Karpas-422 (cell line): ENCODE measurements around the gene CXCR5. TPM values are rescaled to one million over a fixed set of nuclear protein-coding genes. Genes with fewer than 3 reads are reported as not detected.

Experiments used
- DNase-seq: peaks from one replicate; pipeline ENCODE4 v3.0.0-alpha.2; 2015
- H2AFZ ChIP-seq: fragments of 200-600 bp; sonication (generic); 2 replicates; pipeline ENCODE4 v1.6.1; 2014; ENCODE audit warnings: antibody characterized with exemption, low read length, mixed read lengths
- H3K27ac ChIP-seq: fragments of 200-600 bp; sonication (generic); 2 replicates; pipeline ENCODE4 v1.5.1; 2014; ENCODE audit warnings: mild to moderate bottlenecking, low read length, moderate library complexity
- H3K27me3 ChIP-seq: fragments of 200-600 bp; sonication (generic); 2 replicates; pipeline ENCODE4 v1.6.1; 2014; ENCODE audit warnings: low read length, mixed read lengths
- H3K36me3 ChIP-seq: fragments of 200-600 bp; sonication (generic); 2 replicates; pipeline ENCODE4 v1.6.1; 2014; ENCODE audit warnings: low read length, mixed read lengths; ENCODE audit not compliant: insufficient read depth
- H3K4me1 ChIP-seq: fragments of 200-600 bp; sonication (generic); 2 replicates; pipeline ENCODE4 v1.6.1; 2014; ENCODE audit warnings: mild to moderate bottlenecking, low read length, mixed read lengths
- H3K4me2 ChIP-seq: fragments of 200-600 bp; sonication (generic); 2 replicates; pipeline ENCODE4 v1.6.1; 2014; ENCODE audit warnings: low read length, low read depth, mild to moderate bottlenecking; ENCODE audit not compliant: poor library complexity, severe bottlenecking
- H3K4me3 ChIP-seq: fragments of 200-600 bp; sonication (generic); 2 replicates; pipeline ENCODE4 v1.5.1; 2014; ENCODE audit warnings: mild to moderate bottlenecking, antibody characterized with exemption, low read length, mixed read lengths
- H3K79me2 ChIP-seq: fragments of 200-600 bp; sonication (generic); 2 replicates; pipeline ENCODE4 v1.6.1; 2014; ENCODE audit warnings: mild to moderate bottlenecking, low read length, mixed read lengths
- H3K9ac ChIP-seq: fragments of 200-600 bp; sonication (generic); 2 replicates; pipeline ENCODE4 v1.6.0; 2014; ENCODE audit warnings: low read length
- H3K9me2 ChIP-seq: fragments of 200-600 bp; sonication (generic), shearing (Covaris generic); replicated peaks from 2 replicates; pipeline ENCODE4 v1.6.0; 2014; ENCODE audit warnings: mild to moderate bottlenecking, low read length, moderate library complexity; ENCODE audit not compliant: insufficient read depth
- H3K9me3 ChIP-seq: fragments of 300-700, 200-600 bp; sonication (generic); 2 replicates; pipeline ENCODE4 v1.6.1; 2014; ENCODE audit warnings: low read length, mixed read lengths
- H4K20me1 ChIP-seq: fragments of 200-600 bp; sonication (generic); 2 replicates; pipeline ENCODE4 v1.6.1; 2014; ENCODE audit warnings: mild to moderate bottlenecking, antibody characterized with exemption, low read length, low read depth; ENCODE audit not compliant: insufficient read depth
- total RNA-seq: library from RNA; depleted of rRNA; stranded (reverse); fragments of >200 nt; shearing (Covaris generic); gene quantifications from 2 replicates; pipeline ENCODE4 v1.2.3, GENCODE V29; 2014; ENCODE audit warnings: low replicate concordance

CXCR5 gene
- total RNA-seq, 1 experiment from 2014 or later = 0.71 TPM

GRCh38 chr11:118888398-118888797 is 4.7 kb downstream of the CXCR5 start:
- no peaks in the 10 kb centered on the region for H3K27me3 ChIP-seq
- no peaks in the 10 kb centered on the region for H3K9me3 ChIP-seq
- DNase-seq = no peak
- no peaks in the 10 kb centered on the region for H4K20me1 ChIP-seq
- H2AFZ ChIP-seq = no peak overlapping the region
- H3K9ac ChIP-seq = no peak overlapping the region
- H3K36me3 ChIP-seq = no peaks in the 10 kb centered on the region
- H3K79me2 ChIP-seq = no peaks in the 10 kb centered on the region
- H3K4me2 ChIP-seq = no peak overlapping the region
- H3K4me3 ChIP-seq = no peak overlapping the region
- no peaks in the 10 kb centered on the region for H3K9me2 ChIP-seq
- peaks cover 28% of the 10 kb centered on the region for H3K4me1 ChIP-seq
- H3K27ac ChIP-seq = no peak overlapping the region

GRCh38 chr11:118889797-118890196 is 6.1 kb downstream of the CXCR5 start:
- Histone ChIP-seq H3K4me3 (no peak overlapping the region), H3K27ac (no peak overlapping the region), H4K20me1 (no peaks in the 10 kb centered on the region), H3K9me2 (no peaks in the 10 kb centered on the region), H3K9me3 (no peaks in the 10 kb centered on the region), H3K36me3 (no peaks in the 10 kb centered on the region), H3K27me3 (no peaks in the 10 kb centered on the region), H2AFZ (no peak overlapping the region), H3K9ac (no peak overlapping the region), H3K79me2 (no peaks in the 10 kb centered on the region), H3K4me1 (peaks cover 15% of the 10 kb centered on the region), H3K4me2 (no peak overlapping the region)
- DNase-seq = no peak

- Histone ChIP-seq H3K79me2 (no peaks in the 10 kb centered on the region), H3K9me3 (no peaks in the 10 kb centered on the region), H3K27me3 (no peaks in the 10 kb centered on the region), H3K9me2 (no peaks in the 10 kb centered on the region), H3K9ac (no peak overlapping the region), H3K4me2 (no peak overlapping the region), H4K20me1 (no peaks in the 10 kb centered on the region), H3K4me1 (peaks cover 10% of the 10 kb centered on the region), H3K27ac (no peak overlapping the region), H3K4me3 (no peak overlapping the region), H2AFZ (no peak overlapping the region), H3K36me3 (no peaks in the 10 kb centered on the region)
- DNase-seq = no peak
Observed at GRCh38 chr11:118892514-118892913, 8.8 kb downstream of the CXCR5 start.

GRCh38 chr11:118892964-118893363 is 9.3 kb downstream of the CXCR5 start:
- H4K20me1 ChIP-seq = no peaks in the 10 kb centered on the region
- H3K27ac ChIP-seq = no peak overlapping the region
- H3K27me3 ChIP-seq = no peaks in the 10 kb centered on the region
- no peak overlapping the region for H3K4me2 ChIP-seq
- no peak overlapping the region for H3K4me3 ChIP-seq
- no peaks in the 10 kb centered on the region for H3K79me2 ChIP-seq
- no peak overlapping the region for H3K9ac ChIP-seq
- no peaks in the 10 kb centered on the region for H3K36me3 ChIP-seq
- no peaks in the 10 kb centered on the region for H3K9me2 ChIP-seq
- H3K4me1 ChIP-seq = peaks cover 10% of the 10 kb centered on the region
- H3K9me3 ChIP-seq = no peaks in the 10 kb centered on the region
- DNase-seq = no peak
- H2AFZ ChIP-seq = no peak overlapping the region

GRCh38 chr11:118893662-118894061 is 10.0 kb downstream of the CXCR5 start:
- Histone ChIP-seq H3K4me3 (no peak overlapping the region), H3K4me2 (no peak overlapping the region), H3K9ac (no peak overlapping the region), H3K4me1 (peaks cover 10% of the 10 kb centered on the region), H3K9me3 (no peaks in the 10 kb centered on the region), H3K79me2 (no peaks in the 10 kb centered on the region), H3K9me2 (no peaks in the 10 kb centered on the region), H4K20me1 (no peaks in the 10 kb centered on the region), H3K27me3 (no peaks in the 10 kb centered on the region), H3K36me3 (no peaks in the 10 kb centered on the region), H2AFZ (no peak overlapping the region), H3K27ac (no peak overlapping the region)
- DNase-seq = no peak

- no peaks in the 10 kb centered on the region for H3K27me3 ChIP-seq
- no peak for DNase-seq
- H3K9me2 ChIP-seq = no peaks in the 10 kb centered on the region
- H3K4me2 ChIP-seq = no peak overlapping the region
- H3K79me2 ChIP-seq = no peaks in the 10 kb centered on the region
- H3K4me1 ChIP-seq = peaks cover 10% of the 10 kb centered on the region
- no peak overlapping the region for H2AFZ ChIP-seq
- H3K36me3 ChIP-seq = no peaks in the 10 kb centered on the region
- H3K9ac ChIP-seq = no peak overlapping the region
- H4K20me1 ChIP-seq = no peaks in the 10 kb centered on the region
- no peak overlapping the region for H3K4me3 ChIP-seq
- no peaks in the 10 kb centered on the region for H3K9me3 ChIP-seq
- no peak overlapping the region for H3K27ac ChIP-seq
Observed at GRCh38 chr11:118894192-118894591, 10.5 kb downstream of the CXCR5 start.

- H4K20me1 ChIP-seq = no peaks in the 10 kb centered on the region
- H3K9ac ChIP-seq = no peak overlapping the region
- H3K4me1 ChIP-seq = peaks cover 10% of the 10 kb centered on the region
- H3K27me3 ChIP-seq = no peaks in the 10 kb centered on the region
- H3K4me2 ChIP-seq = no peak overlapping the region
- no peaks in the 10 kb centered on the region for H3K9me3 ChIP-seq
- no peaks in the 10 kb centered on the region for H3K36me3 ChIP-seq
- H3K9me2 ChIP-seq = no peaks in the 10 kb centered on the region
- H3K27ac ChIP-seq = no peak overlapping the region
- no peak overlapping the region for H2AFZ ChIP-seq
- H3K4me3 ChIP-seq = no peak overlapping the region
- no peaks in the 10 kb centered on the region for H3K79me2 ChIP-seq
- no peak for DNase-seq
Observed at GRCh38 chr11:118895093-118896039, 11.7 kb downstream of the CXCR5 start.

GRCh38 chr11:118896472-118896913 is 12.8 kb downstream of the CXCR5 start:
- H3K9me3 ChIP-seq = no peaks in the 10 kb centered on the region
- H3K9ac ChIP-seq = no peak overlapping the region
- no peak overlapping the region for H3K27ac ChIP-seq
- no peaks in the 10 kb centered on the region for H3K79me2 ChIP-seq
- no peaks in the 10 kb centered on the region for H3K27me3 ChIP-seq
- H2AFZ ChIP-seq = no peak overlapping the region
- no peaks in the 10 kb centered on the region for H3K9me2 ChIP-seq
- no peak overlapping the region for H3K4me2 ChIP-seq
- no peaks in the 10 kb centered on the region for H4K20me1 ChIP-seq
- no peaks in the 10 kb centered on the region for H3K36me3 ChIP-seq
- no peak for DNase-seq
- H3K4me1 ChIP-seq = peaks cover 10% of the 10 kb centered on the region
- no peak overlapping the region for H3K4me3 ChIP-seq
